ENCODE results near the gene KERA. TPM values are rescaled to one million over a fixed set of nuclear protein-coding genes. Genes with fewer than 3 reads are reported as not detected.
"Not testable (repeated sequence)": the region's sequence is repeated elsewhere in the genome, so short reads cannot be mapped to it uniquely, and the experiment has no call there.

The KERA gene
- polyA plus RNA-seq, 1 donor (not counting 4 experiments of a cell fraction or from before 2014, with no cell fraction given): not detected

DNA sequence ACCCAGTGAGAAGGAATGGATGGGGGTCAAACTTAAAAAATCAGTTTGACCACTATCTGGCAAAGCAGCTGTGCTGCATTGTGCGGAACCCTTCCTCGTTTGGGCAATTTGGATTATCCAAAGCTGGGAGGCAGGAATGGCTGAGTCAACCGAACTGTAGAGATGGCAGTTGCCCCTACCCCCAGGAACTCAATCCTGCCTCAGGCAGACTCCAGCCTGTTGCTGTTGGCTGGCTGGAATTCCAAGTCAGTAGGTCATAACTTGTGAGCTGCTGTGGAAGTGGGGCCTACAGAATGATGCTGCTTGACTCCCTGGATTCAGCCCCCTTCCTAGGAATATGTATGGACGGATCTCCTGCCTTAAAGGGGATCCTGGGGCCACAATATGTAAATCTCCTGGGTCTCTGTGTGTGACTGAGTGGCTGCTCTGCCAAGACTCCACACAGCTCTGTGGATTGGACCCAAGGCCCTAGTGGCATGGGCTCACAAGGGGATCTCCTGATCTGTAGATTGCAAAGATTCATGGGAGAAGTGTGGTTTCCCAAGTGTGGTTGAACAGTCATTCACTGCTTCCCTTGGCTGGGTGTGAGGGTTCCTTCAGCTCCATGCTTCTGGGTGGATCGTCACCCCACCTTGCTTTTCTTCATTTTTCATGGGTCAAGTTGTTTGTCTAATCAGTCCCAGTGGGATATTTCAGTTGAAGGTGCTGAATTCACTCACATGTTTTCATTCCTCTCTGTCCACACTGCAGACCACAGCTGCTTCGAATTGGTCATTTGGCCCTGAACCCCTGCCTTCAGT, 34.3 kb upstream of the KERA start:
- no peak overlapping the region for H3K4me3 ChIP-seq (ENCODE audit: control insufficient read depth in 2 of 3, extremely low read depth in 1 of 3, insufficient read depth in 2 of 3, low read depth in 1 of 3, low read length in 3 of 3)
- no peaks in the 10 kb centered on the region for H3K27me3 ChIP-seq (ENCODE audit: control insufficient read depth, extremely low read depth, insufficient read depth, low read length)
- no peaks in the 10 kb centered on the region for H4K20me1 ChIP-seq (ENCODE audit: control insufficient read depth, extremely low read depth, insufficient read depth, low read length)
- H2AFZ ChIP-seq (ENCODE audit: control insufficient read depth, low read length): no peak overlapping the region
- no peaks in the 10 kb centered on the region for H3K79me2 ChIP-seq (ENCODE audit: control insufficient read depth, insufficient read depth, low read length)
- no peak for TF ChIP-seq EZH2 (IDR thresholded peaks at IDR 0.05; ENCODE audit: low read length)
- TF ChIP-seq, protein P1, sequence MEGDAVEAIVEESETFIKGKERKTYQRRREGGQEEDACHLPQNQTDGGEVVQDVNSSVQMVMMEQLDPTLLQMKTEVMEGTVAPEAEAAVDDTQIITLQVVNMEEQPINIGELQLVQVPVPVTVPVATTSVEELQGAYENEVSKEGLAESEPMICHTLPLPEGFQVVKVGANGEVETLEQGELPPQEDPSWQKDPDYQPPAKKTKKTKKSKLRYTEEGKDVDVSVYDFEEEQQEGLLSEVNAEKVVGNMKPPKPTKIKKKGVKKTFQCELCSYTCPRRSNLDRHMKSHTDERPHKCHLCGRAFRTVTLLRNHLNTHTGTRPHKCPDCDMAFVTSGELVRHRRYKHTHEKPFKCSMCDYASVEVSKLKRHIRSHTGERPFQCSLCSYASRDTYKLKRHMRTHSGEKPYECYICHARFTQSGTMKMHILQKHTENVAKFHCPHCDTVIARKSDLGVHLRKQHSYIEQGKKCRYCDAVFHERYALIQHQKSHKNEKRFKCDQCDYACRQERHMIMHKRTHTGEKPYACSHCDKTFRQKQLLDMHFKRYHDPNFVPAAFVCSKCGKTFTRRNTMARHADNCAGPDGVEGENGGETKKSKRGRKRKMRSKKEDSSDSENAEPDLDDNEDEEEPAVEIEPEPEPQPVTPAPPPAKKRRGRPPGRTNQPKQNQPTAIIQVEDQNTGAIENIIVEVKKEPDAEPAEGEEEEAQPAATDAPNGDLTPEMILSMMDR (optimal IDR thresholded peaks at IDR 0.05 in 1 of 3, IDR thresholded peaks at IDR 0.05 in 1 of 3, conservative IDR thresholded peaks at IDR 0.05 in 1 of 3; ENCODE audit: extremely low read depth in 1 of 3, insufficient read depth in 2 of 3, low read length in 3 of 3): no peak
- no peak for DNase-seq (ENCODE audit: low read depth, low spot score)
- no peaks in the 10 kb centered on the region for H3K9me3 ChIP-seq (ENCODE audit: control insufficient read depth, low read depth, low read length)
- dilution Hi-C loops (cut with MboI; ENCODE audit: extremely low pct_ligation_motif_present, low sequenced_read_pairs): no loop called here
- no peaks in the 10 kb centered on the region for H3K36me3 ChIP-seq (ENCODE audit: control insufficient read depth in 2 of 2, extremely low read depth in 1 of 2, insufficient read depth in 2 of 2, low read length in 2 of 2)
- H3K27ac ChIP-seq (ENCODE audit: control insufficient read depth, insufficient read depth, low read length): no peak overlapping the region
- H3K9me1 ChIP-seq (ENCODE audit: control insufficient read depth, extremely low read depth, insufficient read depth, low read length): no peaks in the 10 kb centered on the region
- H3K9ac ChIP-seq (ENCODE audit: control insufficient read depth, extremely low read depth, insufficient read depth, low read length): no peak overlapping the region
- no peaks in the 10 kb centered on the region for H3K4me1 ChIP-seq (ENCODE audit: control insufficient read depth, extremely low read depth, insufficient read depth, low read length)
- no peak overlapping the region for H3K4me2 ChIP-seq (ENCODE audit: control insufficient read depth, extremely low read depth, insufficient read depth, low read depth, low read length)
- FAIRE-seq: no peak

DNA sequence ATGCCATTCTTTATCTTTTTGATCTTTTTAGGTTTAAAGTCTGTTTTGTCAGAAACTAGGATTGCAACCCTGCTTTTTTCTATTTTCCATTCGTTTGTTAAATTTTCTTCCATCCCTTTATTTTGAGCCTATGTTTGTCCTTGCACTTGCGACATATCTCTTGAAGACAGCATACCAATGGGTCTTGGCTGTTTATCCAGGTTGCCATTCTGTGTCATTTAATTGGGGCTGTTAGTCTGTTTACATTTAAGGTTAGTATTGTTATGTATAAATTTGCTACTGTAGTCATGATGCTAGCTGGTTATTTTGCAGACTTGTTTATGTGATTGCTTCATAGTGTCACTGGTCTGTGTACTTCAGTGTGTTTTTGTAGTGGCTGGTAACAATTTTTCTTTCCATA, 32.1 kb upstream of the KERA start:
- FAIRE-seq; H3K79me2 ChIP-seq (ENCODE audit: control insufficient read depth, insufficient read depth, low read length); H3K27me3 ChIP-seq (ENCODE audit: control insufficient read depth, extremely low read depth, insufficient read depth, low read length); DNase-seq (ENCODE audit: low read depth, low spot score); H3K4me2 ChIP-seq (ENCODE audit: control insufficient read depth, extremely low read depth, insufficient read depth, low read depth, low read length); H4K20me1 ChIP-seq (ENCODE audit: control insufficient read depth, extremely low read depth, insufficient read depth, low read length); H3K4me3 ChIP-seq (ENCODE audit: control insufficient read depth in 2 of 3, extremely low read depth in 1 of 3, insufficient read depth in 2 of 3, low read depth in 1 of 3, low read length in 3 of 3); H3K4me1 ChIP-seq (ENCODE audit: control insufficient read depth, extremely low read depth, insufficient read depth, low read length); dilution Hi-C loops (cut with MboI; ENCODE audit: extremely low pct_ligation_motif_present, low sequenced_read_pairs); H3K27ac ChIP-seq (ENCODE audit: control insufficient read depth, insufficient read depth, low read length); H3K9me1 ChIP-seq (ENCODE audit: control insufficient read depth, extremely low read depth, insufficient read depth, low read length); H3K36me3 ChIP-seq (ENCODE audit: control insufficient read depth in 2 of 2, extremely low read depth in 1 of 2, insufficient read depth in 2 of 2, low read length in 2 of 2); H3K9ac ChIP-seq (ENCODE audit: control insufficient read depth, extremely low read depth, insufficient read depth, low read length); H2AFZ ChIP-seq (ENCODE audit: control insufficient read depth, low read length); H3K9me3 ChIP-seq (ENCODE audit: control insufficient read depth, low read depth, low read length): not testable (repeated sequence)

DNA sequence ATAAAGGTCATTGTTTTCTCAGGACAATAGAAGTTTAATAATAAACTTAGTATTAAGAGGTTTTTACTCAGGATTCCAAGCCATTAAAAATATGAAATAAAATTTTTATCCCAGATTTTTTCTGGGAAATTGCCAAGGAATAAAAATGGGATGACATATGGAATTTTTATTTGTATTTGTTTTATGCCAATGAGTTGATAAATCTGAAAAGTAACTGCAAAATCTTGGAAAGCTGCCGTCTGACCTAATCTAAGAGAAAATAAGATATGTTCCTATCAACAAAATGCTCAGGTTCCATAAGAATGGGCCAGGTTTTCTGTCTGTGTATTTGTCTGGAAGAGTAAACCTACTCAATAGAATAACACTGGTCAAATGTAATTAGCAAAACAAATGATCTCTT, 22.2 kb upstream of the KERA start:
- Histone ChIP-seq H4K20me1 (ENCODE audit: control insufficient read depth, extremely low read depth, insufficient read depth, low read length) (no peaks in the 10 kb centered on the region), H3K4me1 (ENCODE audit: control insufficient read depth, extremely low read depth, insufficient read depth, low read length) (no peaks in the 10 kb centered on the region), H3K79me2 (ENCODE audit: control insufficient read depth, insufficient read depth, low read length) (no peaks in the 10 kb centered on the region), H3K36me3 (ENCODE audit: control insufficient read depth in 2 of 2, extremely low read depth in 1 of 2, insufficient read depth in 2 of 2, low read length in 2 of 2) (no peaks in the 10 kb centered on the region), H2AFZ (ENCODE audit: control insufficient read depth, low read length) (no peak overlapping the region), H3K4me2 (ENCODE audit: control insufficient read depth, extremely low read depth, insufficient read depth, low read depth, low read length) (no peak overlapping the region), H3K4me3 (ENCODE audit: control insufficient read depth in 2 of 3, extremely low read depth in 1 of 3, insufficient read depth in 2 of 3, low read depth in 1 of 3, low read length in 3 of 3) (no peak overlapping the region), H3K27ac (ENCODE audit: control insufficient read depth, insufficient read depth, low read length) (no peak overlapping the region), H3K9me3 (ENCODE audit: control insufficient read depth, low read depth, low read length) (no peaks in the 10 kb centered on the region), H3K27me3 (ENCODE audit: control insufficient read depth, extremely low read depth, insufficient read depth, low read length) (no peaks in the 10 kb centered on the region), H3K9me1 (ENCODE audit: control insufficient read depth, extremely low read depth, insufficient read depth, low read length) (no peaks in the 10 kb centered on the region), H3K9ac (ENCODE audit: control insufficient read depth, extremely low read depth, insufficient read depth, low read length) (no peak overlapping the region)
- no peak for TF ChIP-seq EZH2 (IDR thresholded peaks at IDR 0.05; ENCODE audit: low read length)
- TF ChIP-seq, protein P1 (optimal IDR thresholded peaks at IDR 0.05 in 1 of 3, IDR thresholded peaks at IDR 0.05 in 1 of 3, conservative IDR thresholded peaks at IDR 0.05 in 1 of 3; ENCODE audit: extremely low read depth in 1 of 3, insufficient read depth in 2 of 3, low read length in 3 of 3): no peak
- no peak for FAIRE-seq
- DNase-seq (ENCODE audit: low read depth, low spot score): no peak
- dilution Hi-C loops (cut with MboI; ENCODE audit: extremely low pct_ligation_motif_present, low sequenced_read_pairs): no loop called here
